RWPE1 (cell line): ENCODE measurements around the gene SCMH1.

Experiments used
- CTCF ChIA-PET: fragments of 350-600 bp; sonication (Branson Sonifier 250); formaldehyde crosslinking; extraction: SDS; loops from one replicate; lab custom pipeline; 2021; lab: Yijun Ruan, JAX
- POLR2A ChIA-PET: fragments of 400-600 bp; formaldehyde crosslinking; extraction: SDS; loops from one replicate; lab custom pipeline; 2020; ENCODE audit warnings: antibody characterized with exemption; ENCODE audit not compliant: low non-redundant PET; lab: Yijun Ruan, JAX
- DNase-seq: peaks from one replicate; pipeline ENCODE4 v3.0.0; 2012; ENCODE audit warnings: low spot score
- H3K27ac ChIP-seq: fragments of 450-650 bp; 2 replicates; pipeline ENCODE4 v1.5.1; 2017
- TF ChIP-seq, protein P1 (sequence below): fragments of 450-650 bp; conservative IDR thresholded peaks from 2 replicates; pipeline ENCODE4 v1.5.1; 2017; ENCODE audit warnings: low read depth, mild to moderate bottlenecking

SCMH1 gene

DNA sequence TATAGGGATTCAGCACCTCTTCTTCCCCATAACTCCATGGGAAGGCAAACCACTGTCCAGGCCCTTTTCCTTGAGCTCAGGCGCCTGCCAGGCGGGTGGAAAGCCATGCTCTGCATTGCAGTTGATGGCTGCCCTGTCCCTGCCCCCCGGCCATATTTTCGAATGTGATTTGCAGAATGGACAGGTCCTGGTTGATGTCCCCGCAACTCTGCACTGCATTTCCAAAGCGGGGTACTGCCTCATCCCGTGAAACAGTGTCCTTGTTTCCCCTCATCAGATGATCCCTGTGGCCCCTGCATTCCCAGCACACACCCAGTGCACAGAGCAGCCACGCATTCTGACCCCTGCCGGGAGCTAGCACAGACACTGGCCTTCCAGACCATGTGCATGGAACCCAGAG is 33.7 kb upstream of the SCMH1 start:
- TF ChIP-seq, protein P1, sequence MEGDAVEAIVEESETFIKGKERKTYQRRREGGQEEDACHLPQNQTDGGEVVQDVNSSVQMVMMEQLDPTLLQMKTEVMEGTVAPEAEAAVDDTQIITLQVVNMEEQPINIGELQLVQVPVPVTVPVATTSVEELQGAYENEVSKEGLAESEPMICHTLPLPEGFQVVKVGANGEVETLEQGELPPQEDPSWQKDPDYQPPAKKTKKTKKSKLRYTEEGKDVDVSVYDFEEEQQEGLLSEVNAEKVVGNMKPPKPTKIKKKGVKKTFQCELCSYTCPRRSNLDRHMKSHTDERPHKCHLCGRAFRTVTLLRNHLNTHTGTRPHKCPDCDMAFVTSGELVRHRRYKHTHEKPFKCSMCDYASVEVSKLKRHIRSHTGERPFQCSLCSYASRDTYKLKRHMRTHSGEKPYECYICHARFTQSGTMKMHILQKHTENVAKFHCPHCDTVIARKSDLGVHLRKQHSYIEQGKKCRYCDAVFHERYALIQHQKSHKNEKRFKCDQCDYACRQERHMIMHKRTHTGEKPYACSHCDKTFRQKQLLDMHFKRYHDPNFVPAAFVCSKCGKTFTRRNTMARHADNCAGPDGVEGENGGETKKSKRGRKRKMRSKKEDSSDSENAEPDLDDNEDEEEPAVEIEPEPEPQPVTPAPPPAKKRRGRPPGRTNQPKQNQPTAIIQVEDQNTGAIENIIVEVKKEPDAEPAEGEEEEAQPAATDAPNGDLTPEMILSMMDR: no peak

DNA sequence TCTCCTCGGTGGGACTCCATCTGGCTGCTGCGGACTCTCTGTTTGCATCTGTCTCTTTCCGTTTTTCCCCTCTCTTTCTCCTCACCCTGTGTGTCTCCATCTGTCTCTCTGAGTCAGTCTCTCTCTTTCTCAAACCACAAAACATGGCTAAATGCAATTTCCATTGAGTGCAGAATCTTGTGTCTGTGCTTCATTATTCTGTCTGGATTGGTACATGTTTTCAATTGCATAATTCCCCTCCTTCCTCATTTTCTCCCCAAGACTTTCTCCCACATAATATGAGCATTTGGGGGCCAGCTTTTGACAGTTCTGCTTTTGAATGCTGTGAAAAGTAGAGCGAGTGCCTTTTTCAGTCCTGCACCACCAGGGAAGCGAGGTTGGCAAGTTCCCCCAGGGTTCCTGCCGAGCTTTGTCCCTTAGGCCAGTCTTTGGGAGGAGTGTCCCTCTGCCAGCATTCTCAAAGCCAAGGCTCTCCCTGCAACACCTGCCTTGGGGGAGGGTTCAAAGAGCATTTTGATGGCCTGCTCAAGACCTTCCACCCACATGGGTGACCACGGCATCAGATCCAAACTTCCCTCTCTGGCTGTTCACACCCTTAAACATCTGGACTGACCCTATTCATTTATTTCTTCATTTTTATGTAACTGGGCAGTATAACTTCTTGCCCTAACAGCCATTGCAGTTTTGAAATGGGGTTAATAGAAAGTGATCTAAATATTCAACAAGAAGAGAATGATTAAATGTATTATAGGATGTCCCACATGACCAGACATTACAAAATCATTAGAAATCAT is 32.8 kb upstream of the SCMH1 start:
- H3K27ac ChIP-seq: no peak overlapping the region
- DNase-seq: no peak
- ChIA-PET POLR2A (no interaction called here), CTCF (interaction anchor here (0.6 kb wide), 1 partner anchor 134 kb away, joined by 4 read pairs; no protein-coding TSS in a partner anchor)
- TF ChIP-seq, protein P1: no peak

More for the DNA sequence above, 33.7 kb upstream of the SCMH1 start:
- ChIA-PET CTCF (interaction anchor here (0.6 to 0.7 kb wide), 2 partner anchors 157 to 298 kb away, joined by 3 to 4 read pairs; no protein-coding TSS in a partner anchor), POLR2A (no interaction called here)
- H3K27ac ChIP-seq: no peak overlapping the region
- DNase-seq: no peak

DNA sequence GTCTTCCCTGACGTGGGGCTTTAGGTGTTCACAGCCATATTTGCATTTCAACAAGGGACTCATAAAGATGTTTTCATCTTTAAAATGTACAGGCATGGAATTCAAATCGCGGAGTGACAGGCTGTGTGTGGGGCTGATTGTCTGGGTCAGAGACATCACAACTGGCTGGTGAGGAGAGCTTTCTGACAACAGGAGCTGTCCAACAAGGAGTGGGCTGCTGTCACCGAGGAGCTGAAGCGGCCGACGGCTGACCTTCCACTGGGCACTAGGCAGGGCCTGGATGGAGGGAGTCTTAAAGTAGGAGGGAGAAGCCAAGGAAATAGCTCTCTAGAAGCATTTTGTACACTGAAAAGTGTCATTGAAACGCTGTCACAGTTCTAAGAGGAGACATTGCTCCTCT is 30.5 kb upstream of the SCMH1 start:
- CTCF ChIA-PET: interaction anchor here (0.8 kb wide), 1 partner anchor 18 kb away, joined by 3 read pairs; no protein-coding TSS in a partner anchor

DNA sequence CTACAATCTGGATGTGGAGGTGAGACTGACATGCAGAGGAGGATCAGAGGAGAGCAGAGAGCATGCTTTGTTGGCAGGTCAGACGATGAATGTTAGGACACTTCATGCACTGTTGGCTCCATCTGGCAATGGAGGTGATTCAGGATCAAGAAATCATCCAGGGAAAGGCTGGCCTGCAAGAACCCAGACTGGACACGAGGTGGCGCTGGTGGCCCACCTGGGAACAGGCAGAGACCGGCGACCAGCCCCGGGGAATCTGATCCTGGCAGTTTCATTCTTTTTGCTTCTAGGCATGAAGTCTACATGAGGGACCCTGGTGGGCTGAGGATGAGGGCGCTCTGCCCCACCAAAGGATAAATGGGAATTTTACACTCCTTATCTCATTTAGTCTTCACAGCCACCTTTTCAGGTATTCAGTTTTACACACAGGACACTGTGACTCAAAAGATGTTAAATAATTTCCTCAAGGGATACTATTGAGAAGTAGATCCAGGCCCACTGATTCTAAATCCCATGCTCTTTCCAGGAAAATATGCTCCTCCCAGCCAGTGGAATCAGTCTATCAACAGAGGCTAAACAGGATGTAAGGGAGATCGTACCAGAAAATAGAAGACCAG is 26.2 kb upstream of the SCMH1 start:
- ChIA-PET CTCF (interaction anchor here (0.7 to 1.0 kb wide), 4 partner anchors 15 to 396 kb away, joined by 3 to 6 read pairs (median 4); no protein-coding TSS in a partner anchor), POLR2A (no interaction called here)

More for the DNA sequence above, 30.5 kb upstream of the SCMH1 start:
- TF ChIP-seq, protein P1: no peak
- no peak overlapping the region for H3K27ac ChIP-seq
- no peak for DNase-seq
- POLR2A ChIA-PET: no interaction called here

DNA sequence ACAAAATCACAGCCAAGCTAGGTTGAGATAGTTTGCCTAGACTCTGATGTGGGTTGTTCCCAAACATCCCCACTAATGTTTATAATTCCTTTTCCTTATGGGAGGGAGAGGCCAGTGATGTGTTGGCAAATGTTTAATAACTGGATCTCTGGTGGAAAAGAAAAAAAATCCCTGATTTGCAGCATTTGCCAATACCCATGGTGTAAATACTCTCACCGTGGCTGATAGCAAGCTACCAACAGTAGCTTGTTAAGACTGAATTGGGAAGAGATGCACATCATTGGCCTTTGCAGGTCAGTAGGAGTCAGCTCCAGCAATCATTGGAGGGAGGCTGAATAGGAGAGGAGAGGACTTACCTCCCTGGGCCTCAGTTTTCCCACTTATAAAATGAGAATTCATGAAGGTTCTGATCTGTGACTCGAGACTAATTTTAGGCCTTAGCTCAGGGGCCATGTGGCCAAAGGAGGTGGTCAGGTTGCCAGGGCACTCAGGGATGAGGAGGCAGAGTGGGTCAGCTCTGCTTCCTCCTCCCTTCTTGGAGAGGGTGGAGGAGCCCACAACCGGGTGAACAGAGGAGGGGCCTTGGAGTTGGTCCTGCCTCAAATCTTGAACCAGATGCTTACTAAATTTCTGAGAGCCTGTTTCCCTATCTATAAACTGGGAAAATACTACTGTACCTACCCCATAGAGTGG is 20.0 kb upstream of the SCMH1 start:
- no peak for DNase-seq
- ChIA-PET CTCF (interaction anchor here (0.6 kb wide), 1 partner anchor 10 kb away, joined by 4 read pairs; no protein-coding TSS in a partner anchor), POLR2A (no interaction called here)
- TF ChIP-seq, protein P1: no peak
- H3K27ac ChIP-seq: no peak overlapping the region

More for the DNA sequence above, 26.2 kb upstream of the SCMH1 start:
- DNase-seq: peak; percentile 89
- TF ChIP-seq, protein P1: peak; percentile 97
- no peak overlapping the region for H3K27ac ChIP-seq

DNA sequence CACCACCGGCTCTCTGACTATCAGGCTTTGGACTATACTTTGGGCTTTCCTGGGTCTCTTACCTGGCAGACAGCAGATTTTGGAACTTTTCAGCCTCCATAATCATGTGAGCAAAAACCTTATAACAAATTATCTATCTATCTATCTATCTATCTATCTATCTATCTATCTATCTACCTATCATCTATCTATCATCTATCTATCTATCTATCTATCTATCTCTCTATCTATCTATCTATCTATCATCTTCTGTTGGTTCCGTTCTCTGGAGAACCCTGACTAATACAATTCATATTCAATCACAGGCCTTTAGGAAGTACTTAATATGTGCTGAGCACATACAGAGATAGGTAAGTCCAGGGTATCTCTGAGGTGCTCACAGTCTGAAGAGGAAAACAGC is 18.7 kb upstream of the SCMH1 start:
- DNase-seq: no peak
- ChIA-PET POLR2A (no interaction called here), CTCF (no interaction called here)
- no peak overlapping the region for H3K27ac ChIP-seq
- TF ChIP-seq, protein P1: no peak
